Measurements from ENCODE around the gene MAGI3.

DNA sequence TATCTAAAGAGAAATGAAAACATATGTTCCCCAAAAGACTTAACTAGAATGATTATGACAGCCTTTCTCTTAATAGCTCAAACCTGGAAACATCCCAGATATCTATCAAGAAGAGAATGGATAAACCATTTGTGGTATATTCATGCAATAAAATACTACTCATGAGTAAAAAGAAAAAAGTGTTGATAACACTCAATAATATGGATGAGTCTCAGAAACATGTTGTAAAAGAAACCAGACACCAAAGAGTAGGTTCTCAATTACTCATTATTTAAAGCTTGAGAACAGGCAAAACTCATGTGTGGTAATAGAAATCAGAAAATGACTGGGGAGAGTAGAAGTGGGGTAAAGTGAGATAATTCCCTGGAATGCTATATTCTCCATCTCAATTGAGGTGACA lies 214.8 kb downstream of the MAGI3 start:
- no peak for TF ChIP-seq RAD21 (conservative IDR thresholded peaks at IDR 0.05)
- no peak for TF ChIP-seq CTCF (IDR thresholded peaks at IDR 0.05; ENCODE audit: poor library complexity, severe bottlenecking)
- TF ChIP-seq POLR2AphosphoS5 (IDR thresholded peaks at IDR 0.05): no peak
- TF ChIP-seq EZH2 (IDR thresholded peaks at IDR 0.05; ENCODE audit: borderline replicate concordance, insufficient read depth, low read length, poor library complexity, severe bottlenecking): no peak

Measured in neural cell (in vitro differentiated cells).